ENCODE results near the gene AXIN1. TPM values are rescaled to one million over a fixed set of nuclear protein-coding genes. Genes with fewer than 3 reads are reported as not detected.

Gene AXIN1
- total and polyA plus RNA-seq, 2 of the 8 experiments (the other 6 are each of a cell fraction or from before 2014, with no cell fraction given), result 12.5 to 41.9 TPM

- Histone ChIP-seq H3K27ac (ENCODE audit: low read depth, low read length) (no peak overlapping the region), H4K5ac (ENCODE audit: insufficient read length, low read depth, low read length) (no peak overlapping the region), H3K23me2 (ENCODE audit: low read depth, low read length) (peaks cover 2% of the 10 kb centered on the region; the same call in 1 of the 2 replicates), H2BK12ac (ENCODE audit: low read depth, low read length) (no peak overlapping the region), H3K9me3 (ENCODE audit: insufficient read depth in 2 of 2, low read depth in 1 of 2, low read length in 1 of 2) (no peaks in the 10 kb centered on the region), H3K4me1 (replicated peaks in 1 of 4; ENCODE audit: control insufficient read depth in 3 of 4, insufficient read depth in 4 of 4, low read length in 3 of 4) (peaks cover 0 to 2% (median 0%) of the 10 kb centered on the region in 4 experiments; a peak in 2 of 7 replicates), H2AFZ (ENCODE audit: low read length) (no peak overlapping the region), H3K4me3 (ENCODE audit: extremely low read depth in 1 of 4, insufficient read depth in 2 of 4, low read depth in 3 of 4, low read length in 4 of 4) (no peak overlapping the region), H4K8ac (ENCODE audit: extremely low read depth, insufficient read depth, low read length) (no peak overlapping the region), H2BK20ac (ENCODE audit: low read length) (no peak overlapping the region), H4K91ac (replicated peaks; ENCODE audit: insufficient read length, low read length) (no peak overlapping the region), H3K79me2 (ENCODE audit: control insufficient read depth in 1 of 2, insufficient read depth in 2 of 2, low read length in 2 of 2) (peaks cover 21 to 90% of the 10 kb centered on the region in 2 experiments; a peak in 3 of 4 replicates), H3K14ac (ENCODE audit: insufficient read length) (no peak overlapping the region), H3K4me2 (ENCODE audit: insufficient read depth in 1 of 2, low read depth in 2 of 2, low read length in 2 of 2) (no peak overlapping the region), H3K27me3 (replicated peaks in 1 of 4; ENCODE audit: control insufficient read depth in 3 of 4, extremely low read depth in 1 of 4, insufficient read depth in 3 of 4, low read length in 3 of 4) (no peaks in the 10 kb centered on the region), H2BK15ac (ENCODE audit: low read length) (no peak overlapping the region), H3K23ac (ENCODE audit: insufficient read length) (no peak overlapping the region), H2AK5ac (ENCODE audit: low read depth, low read length) (no peak overlapping the region; the same call in 1 of the 2 replicates), H3K18ac (ENCODE audit: extremely low read depth, low read length) (no peak overlapping the region), H3K36me3 (ENCODE audit: control insufficient read depth in 2 of 4, insufficient read depth in 4 of 4, low read length in 3 of 4) (peaks cover 7 to 24% (median 10%) of the 10 kb centered on the region in 4 experiments; a peak in 6 of 8 replicates), H3K56ac (replicated peaks; ENCODE audit: insufficient read length, low read depth, low read length) (no peak overlapping the region), H2BK120ac (replicated peaks; ENCODE audit: low read depth, low read length) (no peak overlapping the region), H3K9ac (replicated peaks in 1 of 4; ENCODE audit: extremely low read depth in 1 of 4, low read depth in 3 of 4, low read length in 3 of 4) (no peak overlapping the region), H4K20me1 (replicated peaks in 1 of 2; ENCODE audit: control insufficient read depth in 1 of 2, insufficient read depth in 2 of 2, low read length in 2 of 2) (peaks cover 19 to 42% of the 10 kb centered on the region in 2 experiments), H3K79me1 (ENCODE audit: low read depth, low read length) (peaks cover 40% of the 10 kb centered on the region), H3K4ac (replicated peaks; ENCODE audit: insufficient read length, low read depth, low read length) (no peak overlapping the region), H2BK5ac (ENCODE audit: low read depth, low read length) (no peak overlapping the region; the same call in 1 of the 2 replicates)
- ChIA-PET CTCF (ENCODE audit: partially characterized antibody) (interaction anchor here (1.0 to 2.4 kb wide), 4 partner anchors 10 to 37 kb away, joined by 3 to 12 read pairs (median 4); no protein-coding TSS in a partner anchor), POLR2A (ENCODE audit: partially characterized antibody) (interaction anchor here (1.5 kb wide), 1 partner anchor 16 kb away, joined by 3 read pairs; no protein-coding TSS in a partner anchor)
- FAIRE-seq, result no peak
- DNase-seq (ENCODE audit: low read depth in 1 of 2, low spot score in 2 of 2), result no peak
- 91% methylated on average over 6 of the region's 6 CpGs; no CpG with 5 or more reads in 1 of the 2 experiments for WGBS, 2 experiments (ENCODE audit: extremely low coverage in 1 of 2, insufficient coverage in 1 of 2, insufficient read length in 1 of 2, insufficient replicate concordance in 2 of 2, low coverage in 1 of 2, low lambda C conversion rate in 2 of 2, missing lambda C conversion rate in 1 of 2)
- TF ChIP-seq JUND (IDR thresholded peaks at IDR 0.05; ENCODE audit: low read length) (no peak), KDM5A (IDR thresholded peaks at IDR 0.05; ENCODE audit: low read length) (no peak), GABPA (IDR thresholded peaks at IDR 0.05; ENCODE audit: borderline replicate concordance, insufficient read depth, low read length) (no peak), JUN (IDR thresholded peaks at IDR 0.05; ENCODE audit: low read depth, low read length) (no peak), SIN3A (conservative IDR thresholded peaks at IDR 0.05 in 1 of 2, IDR thresholded peaks at IDR 0.05 in 1 of 2; ENCODE audit: low read depth in 1 of 2, low read length in 2 of 2) (no peak), RFX5 (IDR thresholded peaks at IDR 0.05; ENCODE audit: borderline replicate concordance, low read depth, low read length) (no peak), EGR1 (IDR thresholded peaks at IDR 0.05; ENCODE audit: borderline replicate concordance, low read depth, low read length) (no peak), CBX8 (IDR thresholded peaks at IDR 0.05; ENCODE audit: borderline replicate concordance, low read depth, low read length) (no peak), SIX5 (IDR thresholded peaks at IDR 0.05; ENCODE audit: low read depth, low read length) (no peak), BACH1 (IDR thresholded peaks at IDR 0.05; ENCODE audit: low read length) (no peak), CHD1 (IDR thresholded peaks at IDR 0.05; ENCODE audit: low read depth, low read length) (no peak), E2F6 (IDR thresholded peaks at IDR 0.05) (no peak)
Measured at GRCh38 chr16:347203-347602, 5.3 kb downstream of the AXIN1 start.
